Activated B cell treated with CpG ODN at 0.5 μM for 24 hours (primary cell): Measurements from ENCODE around the gene ALPL. TPM values are rescaled to one million over a fixed set of nuclear protein-coding genes. Genes with fewer than 3 reads are reported as not detected.
"Not testable (repeated sequence)": the region's sequence is repeated elsewhere in the genome, so short reads cannot be mapped to it uniquely, and the experiment has no call there.

Experiments
- ATAC-seq: fragments of 200-7000 bp; cut with Tn5 transposase; one replicate; pipeline ENCODE4 v1.10.0; 2021; ENCODE audit warnings: low read depth, mild to moderate bottlenecking, moderate library complexity
- CTCF ChIA-PET: fragments of 350-600 bp; sonication (Branson Sonifier 250); formaldehyde crosslinking; loops from one replicate; lab custom pipeline; 2021; ENCODE audit warnings: antibody characterized with exemption; lab: Charles Lee
- POLR2A ChIA-PET: fragments of 350-600 bp; sonication (Branson Sonifier 250); formaldehyde crosslinking; loops from one replicate; lab custom pipeline; 2021; ENCODE audit warnings: antibody characterized with exemption; lab: Charles Lee
- DNase-seq: peaks from one replicate; pipeline ENCODE4 v3.0.0; 2022
- H3K27ac Mint-ChIP-seq: one replicate; pipeline ENCODE4 v1.8.0; 2020; ENCODE audit warnings: mixed read lengths
- H3K27me3 Mint-ChIP-seq: one replicate; pipeline ENCODE4 v1.8.0; 2021; ENCODE audit warnings: mixed read lengths
- H3K36me3 Mint-ChIP-seq: one replicate; pipeline ENCODE4 v1.8.0; 2021; ENCODE audit warnings: low read depth, mixed read lengths
- H3K4me1 Mint-ChIP-seq: one replicate; pipeline ENCODE4 v1.8.0; 2021; ENCODE audit warnings: mixed read lengths
- H3K4me3 Mint-ChIP-seq: one replicate; pipeline ENCODE4 v1.8.0; 2020; ENCODE audit warnings: mild to moderate bottlenecking, mixed read lengths
- H3K9me3 Mint-ChIP-seq: one replicate; pipeline ENCODE4 v1.8.0; 2020; ENCODE audit warnings: mixed read lengths
- CTCF ChIP-seq: fragments of 200-600 bp; IDR thresholded peaks from one replicate; pipeline ENCODE4 v1.8.0; 2022; ENCODE audit warnings: antibody characterized with exemption, mild to moderate bottlenecking
- intact Hi-C: fragments of 100-400 bp; cut with micrococcal nuclease; formaldehyde crosslinking; loops from one replicate; pipeline ENCODE4 v1.15.1; 2024
- total RNA-seq: library from RNA; stranded (reverse); gene quantifications from 2 replicates; pipeline ENCODE4 v1.2.3, GENCODE V29; 2022

The ALPL gene
- total RNA-seq, result 14.7 and 19.0 TPM in 2 replicates

- H3K9me3 Mint-ChIP-seq, result no peaks in the 10 kb centered on the region
- no peak for ATAC-seq
- H3K36me3 Mint-ChIP-seq, result no peaks in the 10 kb centered on the region
- ChIA-PET CTCF (interaction anchor here (1.0 to 4.7 kb wide), 8 partner anchors 10 to 454 kb away, joined by 3 to 50 read pairs (median 4); no protein-coding TSS in a partner anchor), POLR2A (interaction anchor here (1.5 to 3.1 kb wide), 4 partner anchors 9 to 26 kb away, joined by 4 to 10 read pairs (median 9); no protein-coding TSS in a partner anchor)
- H3K4me3 Mint-ChIP-seq, result peak within 1 kb of the TSS; percentile 78
- no peak for TF ChIP-seq CTCF
- peaks cover 27% of the 10 kb centered on the region for H3K27me3 Mint-ChIP-seq
- peak within 1 kb of the TSS; percentile 4 for H3K27ac Mint-ChIP-seq
- peaks cover 25% of the 10 kb centered on the region for H3K4me1 Mint-ChIP-seq
- DNase-seq, result no peak
- intact Hi-C loops, result loop anchor here (1.0 to 5.0 kb wide), 4 partner anchors 25 to 908 kb away; no protein-coding TSS in a partner anchor
These were observed at the start of gene ALPL for GRCh38 chr1:21509351-21510112. ALPL (plus strand) TSS chr1:21509423; CDS start chr1:21554082, 44,659 bp downstream.

- CTCF ChIA-PET, ATAC-seq, DNase-seq, H3K36me3 Mint-ChIP-seq, H3K9me3 Mint-ChIP-seq, H3K4me1 Mint-ChIP-seq, intact Hi-C loops, H3K27me3 Mint-ChIP-seq, H3K27ac Mint-ChIP-seq, POLR2A ChIA-PET, H3K4me3 Mint-ChIP-seq: not testable (repeated sequence)
These were observed 44.1 kb upstream of the ALPL start for GRCh38 chr1:21465127-21465526.

- POLR2A ChIA-PET, H3K27ac Mint-ChIP-seq, ATAC-seq, H3K4me1 Mint-ChIP-seq, H3K27me3 Mint-ChIP-seq, CTCF ChIA-PET, intact Hi-C loops, H3K4me3 Mint-ChIP-seq, DNase-seq, H3K36me3 Mint-ChIP-seq, H3K9me3 Mint-ChIP-seq: not testable (repeated sequence)
These were observed 41.3 kb upstream of the ALPL start for GRCh38 chr1:21467946-21468345.

- no peaks in the 10 kb centered on the region for H3K4me1 Mint-ChIP-seq
- H3K27ac Mint-ChIP-seq, result no peak overlapping the region
- H3K9me3 Mint-ChIP-seq, result no peaks in the 10 kb centered on the region
- TF ChIP-seq CTCF, result no peak
- ChIA-PET POLR2A (no interaction called here), CTCF (no interaction called here)
- intact Hi-C loops, result no loop called here
- DNase-seq (no peak), ATAC-seq (no peak)
- H3K36me3 Mint-ChIP-seq, result peaks cover 2% of the 10 kb centered on the region
- no peak overlapping the region for H3K4me3 Mint-ChIP-seq
- no peaks in the 10 kb centered on the region for H3K27me3 Mint-ChIP-seq
These were observed 40.6 kb upstream of the ALPL start for GRCh38 chr1:21468599-21468998.

- Mint-ChIP-seq H3K27ac (no peak overlapping the region), H3K36me3 (peaks cover 2% of the 10 kb centered on the region), H3K27me3 (no peaks in the 10 kb centered on the region), H3K4me3 (no peak overlapping the region), H3K9me3 (no peaks in the 10 kb centered on the region), H3K4me1 (no peaks in the 10 kb centered on the region)
- ChIA-PET POLR2A (no interaction called here), CTCF (no interaction called here)
- ATAC-seq, result no peak
- no peak for TF ChIP-seq CTCF
- DNase-seq, result no peak
- intact Hi-C loops, result no loop called here
These were observed 39.6 kb upstream of the ALPL start for GRCh38 chr1:21469581-21469980.

- Mint-ChIP-seq H3K4me3 (no peak overlapping the region), H3K27me3 (no peaks in the 10 kb centered on the region), H3K36me3 (peaks cover 2% of the 10 kb centered on the region), H3K4me1 (no peaks in the 10 kb centered on the region), H3K9me3 (no peaks in the 10 kb centered on the region), H3K27ac (no peak overlapping the region)
- ChIA-PET POLR2A (no interaction called here), CTCF (no interaction called here)
- no peak for TF ChIP-seq CTCF
- intact Hi-C loops, result no loop called here
- ATAC-seq, result no peak
- DNase-seq, result no peak
These were observed 36.4 kb upstream of the ALPL start for GRCh38 chr1:21472861-21473260.
